Kidney tubule cell (primary cell): ENCODE results near the gene FOXRED1.
"Not testable (repeated sequence)": the region's sequence is repeated elsewhere in the genome, so short reads cannot be mapped to it uniquely, and the experiment has no call there.

Source experiments
- DNase-seq: peaks from one replicate; pipeline ENCODE4 v3.0.0-alpha.2; 2018; ENCODE audit warnings: low spot score

Gene FOXRED1

DNA sequence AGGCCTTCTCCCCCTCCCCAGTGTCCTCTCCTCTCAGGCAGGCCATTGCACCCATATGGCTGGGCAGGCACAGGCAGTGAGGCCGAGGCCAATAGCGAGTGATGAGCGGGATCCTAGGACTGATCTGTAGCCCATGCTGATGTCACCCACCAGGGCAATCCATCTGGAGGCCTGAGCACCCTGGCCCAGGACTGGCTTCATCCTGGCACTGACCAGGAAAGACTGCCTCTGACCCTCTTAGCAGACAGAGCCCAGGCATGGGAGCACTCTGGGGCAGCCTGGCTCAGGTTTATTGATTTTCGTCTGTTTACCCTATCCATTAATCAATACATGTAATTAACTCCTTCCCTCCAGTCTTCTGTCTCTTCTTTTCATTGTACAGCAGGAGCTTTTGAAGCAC, 8.8 kb downstream of the FOXRED1 start:
- DNase-seq = no peak

DNA sequence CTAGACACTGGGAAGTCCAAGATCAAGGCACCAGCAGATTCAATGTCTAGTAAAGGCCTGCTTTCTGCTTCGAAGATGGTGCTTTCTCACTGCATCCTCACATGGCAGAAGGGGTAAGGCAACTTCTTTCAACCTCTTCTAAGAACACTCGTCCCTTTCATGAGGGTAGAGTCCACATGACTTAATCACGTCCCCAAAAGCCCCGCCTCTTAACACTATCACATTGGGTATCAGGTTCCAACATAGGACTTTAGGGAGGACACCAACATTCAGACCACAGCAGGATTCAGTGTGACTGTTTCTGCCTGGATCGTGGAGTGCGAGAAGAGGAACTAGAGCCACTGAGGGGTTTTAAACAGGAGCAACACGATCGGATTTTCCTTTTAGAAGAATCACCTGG, 10.2 kb downstream of the FOXRED1 start:
- DNase-seq = no peak

DNA sequence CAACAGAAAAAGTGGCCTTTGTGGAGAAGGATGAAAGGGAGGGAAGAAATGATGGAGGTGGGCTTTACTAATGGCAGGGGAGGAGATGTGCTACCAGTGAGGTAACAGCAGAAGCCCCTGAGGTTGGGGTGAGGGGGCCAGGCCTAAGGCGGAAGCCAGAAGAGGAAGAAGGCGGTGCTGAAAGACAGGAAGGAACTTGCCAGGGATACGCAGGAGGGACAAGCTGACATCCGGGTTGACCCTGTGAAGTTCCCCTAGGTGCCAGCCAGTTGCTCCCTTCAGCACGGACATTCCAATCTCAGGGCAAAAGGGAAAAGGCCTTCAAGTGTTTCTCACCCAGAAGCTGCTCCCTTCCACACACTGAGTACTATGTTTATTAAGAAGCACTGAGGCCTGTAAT, 11.6 kb downstream of the FOXRED1 start:
- no peak for DNase-seq

- DNase-seq = no peak
Observed at GRCh38 chr11:126281245-126281644, 12.3 kb downstream of the FOXRED1 start.

- DNase-seq = no peak
Observed at GRCh38 chr11:126281666-126282175, 12.8 kb downstream of the FOXRED1 start.

DNA sequence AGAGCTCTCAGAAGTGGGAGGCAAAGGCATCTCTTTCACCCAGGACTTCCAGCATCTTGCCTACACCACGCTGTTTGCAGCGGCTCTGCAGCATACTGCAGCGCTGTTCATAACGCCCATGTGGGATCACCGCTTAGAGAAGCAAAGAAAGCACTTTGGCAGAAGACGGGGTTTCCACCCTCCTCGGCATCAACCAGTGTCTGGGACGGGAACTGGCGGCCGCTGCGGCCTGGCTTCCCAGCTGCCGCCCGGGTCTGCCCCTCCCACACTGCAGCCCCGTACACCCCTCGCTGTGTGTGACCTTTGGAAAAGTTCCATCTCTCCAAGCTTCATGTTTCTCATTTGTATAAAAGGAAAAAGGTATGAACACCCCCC, 13.4 kb downstream of the FOXRED1 start:
- DNase-seq = peak; percentile 30

- DNase-seq = peak; percentile 86
Observed at GRCh38 chr11:126282736-126283591, 14.0 kb downstream of the FOXRED1 start, which contains the start of gene TIRAP. TIRAP (plus strand) TSS chr11:126283093; CDS start chr11:126290895, 7,802 bp downstream.

DNA sequence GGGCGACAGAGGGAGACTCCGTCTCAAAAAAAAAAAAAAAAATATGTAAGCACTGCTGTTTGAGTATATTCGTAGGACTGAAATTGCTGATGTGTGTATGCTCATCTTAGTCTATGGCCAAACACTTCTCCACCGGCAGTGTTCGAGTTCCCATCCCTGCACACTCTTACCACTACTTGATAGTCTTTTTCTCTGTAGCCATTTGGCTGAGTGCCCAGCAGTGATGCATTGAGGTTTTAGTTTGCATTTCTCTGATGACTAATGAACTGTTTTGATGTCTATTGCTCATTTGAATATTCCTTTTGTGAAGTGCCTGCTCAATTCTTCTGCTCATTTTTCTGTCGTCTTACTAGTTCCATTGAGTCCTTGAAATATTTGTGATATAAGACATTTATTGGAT, 15.9 kb downstream of the FOXRED1 start:
- peak; percentile 91 for DNase-seq

DNA sequence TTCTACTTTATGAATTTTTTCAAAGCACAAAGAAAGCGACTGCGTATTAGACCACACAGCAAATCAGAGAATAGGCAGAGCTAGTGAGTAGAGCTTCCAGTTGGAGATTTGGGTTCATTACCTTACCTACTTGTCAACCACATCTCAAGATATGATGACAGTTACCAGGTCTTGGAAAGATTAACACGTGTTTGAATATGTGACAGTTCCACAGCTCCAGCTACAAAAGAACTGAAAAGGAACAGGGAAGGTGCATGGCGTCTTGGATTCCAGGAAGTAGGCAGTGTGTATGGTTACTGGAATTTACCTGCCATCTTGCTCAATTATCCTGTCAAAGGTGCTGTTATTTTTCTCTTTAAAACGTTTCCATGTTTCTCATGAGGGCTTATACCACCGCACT, 19.3 kb downstream of the FOXRED1 start:
- DNase-seq = no peak

- DNase-seq = no peak
Observed at GRCh38 chr11:126290887-126291286, 21.9 kb downstream of the FOXRED1 start.

GRCh38 chr11:126293726-126294125, 24.8 kb downstream of the FOXRED1 start:
- DNase-seq = no peak

- no peak for DNase-seq
Observed at GRCh38 chr11:126297004-126297403, 28.1 kb downstream of the FOXRED1 start.

- DNase-seq = peak; percentile 92
Observed at GRCh38 chr11:126303623-126304456, 34.9 kb downstream of the FOXRED1 start, which contains the start of gene DCPS. DCPS (plus strand) TSS chr11:126304060; CDS start chr11:126304081, 21 bp downstream.

DNA sequence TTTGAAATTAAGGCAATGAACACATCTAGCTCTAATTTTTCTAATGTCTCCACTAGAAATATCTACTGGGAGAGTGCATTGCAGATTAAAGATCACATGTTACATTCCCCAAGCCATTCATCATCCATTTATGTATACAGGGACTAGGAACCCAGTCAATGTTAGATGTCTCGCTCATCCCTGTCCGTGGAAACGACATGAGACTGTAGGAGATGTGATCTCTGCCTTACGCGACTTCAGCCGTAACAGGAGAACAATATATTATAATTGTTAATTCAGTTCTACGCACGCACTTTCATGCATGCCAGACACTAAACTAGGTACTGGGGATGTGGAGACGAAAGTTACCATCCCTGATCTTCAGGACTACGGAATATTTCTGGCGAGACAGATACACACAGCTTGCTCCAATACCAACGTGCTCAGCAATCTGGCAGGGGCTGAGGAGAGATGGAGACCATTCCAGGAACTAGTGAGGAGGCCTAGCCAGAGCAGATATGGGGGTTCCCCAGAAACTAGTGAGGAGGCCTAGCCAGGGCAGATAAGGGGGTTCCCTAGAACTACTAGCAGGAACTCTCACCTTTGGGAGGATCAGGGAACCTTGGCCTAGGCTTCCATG, 35.6 kb downstream of the FOXRED1 start:
- DNase-seq = no peak

DNA sequence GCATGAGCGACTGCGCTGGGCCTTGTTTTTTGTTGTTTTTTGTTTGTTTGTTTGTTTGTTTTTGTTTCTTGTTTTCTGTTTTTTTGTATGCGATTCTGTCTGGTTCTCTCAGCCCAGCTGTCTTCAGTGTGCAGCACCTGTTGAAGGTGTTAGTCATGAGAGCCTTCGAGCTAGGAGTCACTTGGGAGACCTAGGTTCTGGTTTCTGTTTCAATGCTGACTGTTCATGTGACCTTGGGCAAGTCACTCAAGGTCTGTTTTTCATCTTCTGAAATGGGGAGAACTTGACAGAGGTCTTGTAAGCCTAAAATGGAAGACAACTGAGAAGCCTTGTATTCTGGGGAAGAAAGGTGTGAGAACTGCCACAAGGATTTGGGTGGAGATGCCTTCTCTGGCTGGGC, 36.7 kb downstream of the FOXRED1 start:
- DNase-seq = no peak

GRCh38 chr11:126307706-126308105, 38.8 kb downstream of the FOXRED1 start:
- peak; percentile 36 for DNase-seq

DNA sequence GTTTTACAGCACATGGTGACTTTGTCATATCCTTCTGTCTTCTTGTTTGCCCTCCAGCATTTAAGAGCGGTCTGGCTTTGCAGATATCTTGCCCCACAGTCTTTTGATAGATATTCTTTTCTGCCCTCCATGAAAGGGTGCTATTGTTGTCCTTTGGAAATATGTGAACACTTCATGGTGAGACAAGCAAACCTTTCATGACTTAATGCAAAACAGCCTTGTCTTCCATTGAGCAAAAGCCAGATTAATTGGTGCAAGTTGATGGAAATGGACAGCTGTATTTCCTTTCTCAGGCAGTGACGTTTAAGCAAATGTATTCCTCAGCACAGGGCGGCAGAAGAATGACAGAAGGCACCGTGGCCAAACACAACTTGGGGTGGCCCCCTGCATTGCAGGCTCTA, 39.3 kb downstream of the FOXRED1 start:
- no peak for DNase-seq

- not testable (repeated sequence) for DNase-seq
Observed at GRCh38 chr11:126308771-126309170, 39.8 kb downstream of the FOXRED1 start.

GRCh38 chr11:126310200-126310991, 41.4 kb downstream of the FOXRED1 start:
- DNase-seq = peak; percentile 69

- DNase-seq = no peak
Observed at GRCh38 chr11:126310992-126311310, 42.0 kb downstream of the FOXRED1 start.
